Body of pancreas (tissue), 4 donors: Measurements from ENCODE around the gene TBXA2R. TPM values are rescaled to one million over a fixed set of nuclear protein-coding genes. Genes with fewer than 3 reads are reported as not detected.
A peak's percentile ranks its signal among the peaks of the same experiment; 100 is the strongest.

Experiments used
- ATAC-seq: fragments of 150-250 bp; one replicate; pipeline ENCODE4 v1.9.1; 2016
- DNase-seq, 4 donors: peaks; one replicate each; pipeline ENCODE4 v3.0.0-alpha.2; 2019
- H3K27ac ChIP-seq, 4 donors: fragments of 200-600 bp; sonication (generic); 1 replicate in 3 of 4; 2 replicates in 1 of 4; pipeline versions ENCODE4 v1.5.1 to v1.6.1; 2016 to 2019; ENCODE audit warnings: mild to moderate bottlenecking in 1 of 4, mixed read lengths in 1 of 4, moderate library complexity in 1 of 4
- H3K27me3 ChIP-seq, 2 donors: fragments of 200-600 bp; sonication (generic); one replicate each; pipeline ENCODE4 v1.6.0; 2016; ENCODE audit warnings: mild to moderate bottlenecking in 1 of 2
- H3K36me3 ChIP-seq, 2 donors: fragments of 200-600 bp; sonication (generic); replicated peaks in 1 of 2; 2 replicates each; pipeline ENCODE4 v1.5.1; 2016; ENCODE audit warnings: low read depth in 2 of 2; ENCODE audit not compliant: insufficient read depth in 1 of 2
- H3K4me1 ChIP-seq: fragments of 200-600 bp; sonication (generic); one replicate; pipeline ENCODE4 v1.6.0; 2016
- H3K4me3 ChIP-seq, 2 donors: fragments of 200-600 bp; sonication (generic); 1 replicate in 1 of 2; 2 replicates in 1 of 2; pipeline ENCODE4 v1.5.1; 2016 to 2019
- H3K9me3 ChIP-seq, 3 donors: fragments of 200-600 bp; sonication (generic); 1 replicate in 2 of 3; 2 replicates in 1 of 3; pipeline ENCODE4 v1.5.1; 2016
- CTCF ChIP-seq, 7 experiments: fragments of 450-650 bp in 4 of 7; fragments of 200-600 bp in 3 of 7; sonication (generic) in 3 of 7; IDR thresholded peaks; one replicate each; pipeline ENCODE4 v1.5.1; 2016 to 2019; ENCODE audit warnings: antibody characterized with exemption in 7 of 7
- POLR2A ChIP-seq, 3 donors: fragments of 450-650 bp; IDR thresholded peaks; one replicate each; pipeline ENCODE4 v1.6.1; 2016; ENCODE audit warnings: antibody characterized with exemption in 3 of 3, mild to moderate bottlenecking in 2 of 3
- WGBS, 2 donors: methylation state at CpG; one replicate each; pipeline ENCODE4 v1.1.5; 2017; 5-methylcytosine and 5-hydroxymethylcytosine counted together
- intact Hi-C: fragments of 100-400 bp; cut with DNase I; formaldehyde crosslinking; loops from one replicate; pipeline ENCODE4 v1.15.1; 2023
- total RNA-seq, 2 donors: library from RNA; depleted of rRNA; stranded (reverse); fragments of >200 nt; gene quantifications; one replicate each; pipeline ENCODE4 v1.1.0, GENCODE V29; 2016

The TBXA2R gene
- total RNA-seq, 2 donors from 2014 or later: 0.52 to 3.0 TPM

DNA sequence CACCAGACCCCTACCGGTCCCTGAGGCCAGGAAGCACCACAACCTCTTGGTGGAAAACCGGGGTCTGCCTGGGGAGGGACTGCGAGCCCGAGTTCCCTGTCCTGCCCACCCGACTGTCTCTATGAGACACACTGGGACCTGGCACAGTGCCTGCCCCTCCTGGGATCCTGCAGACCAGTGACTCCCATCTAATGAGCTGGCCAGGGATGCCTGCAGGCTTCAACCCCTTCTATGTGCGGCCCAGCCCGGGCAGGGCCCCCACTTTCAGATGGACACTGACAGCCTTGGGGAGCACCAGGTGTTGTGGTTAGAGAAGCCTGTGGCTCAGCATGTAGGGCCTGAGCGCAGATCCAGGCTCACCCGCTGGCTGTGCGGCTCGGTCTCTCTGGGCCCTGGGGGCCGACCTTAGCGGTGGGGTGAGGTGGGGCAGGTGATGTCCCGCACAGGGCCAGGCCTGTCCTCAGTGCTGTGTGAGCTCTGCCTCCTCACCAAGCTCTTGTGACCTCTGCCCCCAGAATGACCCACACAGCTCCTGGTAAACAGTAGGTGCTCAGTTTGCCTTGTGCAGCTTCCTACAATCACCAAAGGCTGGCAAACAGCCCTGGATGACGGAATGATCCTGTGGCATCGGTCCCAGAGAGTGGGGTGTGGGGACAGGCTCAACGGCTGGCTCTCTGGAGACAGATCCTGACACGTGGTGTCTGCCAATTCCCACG, 37.8 kb upstream of the TBXA2R start:
- ATAC-seq: no peak
- Histone ChIP-seq H3K27me3 (no peaks in the 10 kb centered on the region), H3K27ac (no peak overlapping the region), H3K36me3 (peaks cover 0 to 3% of the 10 kb centered on the region in 2 donors), H3K4me1 (no peaks in the 10 kb centered on the region), H3K9me3 (no peaks in the 10 kb centered on the region), H3K4me3 (no peak overlapping the region)
- peak in 1 of 4 donors; percentile 22 for DNase-seq
- 79 to 100% methylated on average over 2 to 19 of the region's 19 CpGs for WGBS, 2 donors
- intact Hi-C loops: no loop called here
- TF ChIP-seq CTCF (IDR thresholded peaks at IDR 0.05) (no peak), POLR2A (IDR thresholded peaks at IDR 0.05) (no peak)

- no peak for ATAC-seq
- Histone ChIP-seq H3K36me3 (peaks cover 0 to 3% of the 10 kb centered on the region in 2 donors), H3K9me3 (no peaks in the 10 kb centered on the region)
Measured at GRCh38 chr19:3643674-3644313, 37.1 kb upstream of the TBXA2R start.

GRCh38 chr19:3642987-3643673, 36.5 kb upstream of the TBXA2R start:
- DNase-seq: no peak
- intact Hi-C loops: no loop called here
- H3K9me3 ChIP-seq: no peaks in the 10 kb centered on the region
- H3K27ac ChIP-seq: no peak overlapping the region
- H3K27me3 ChIP-seq: no peaks in the 10 kb centered on the region
- ATAC-seq: no peak
- TF ChIP-seq CTCF (IDR thresholded peaks at IDR 0.05) (no peak), POLR2A (IDR thresholded peaks at IDR 0.05) (no peak)
- 90 to 94% methylated on average over 33 to 34 of the region's 36 CpGs for WGBS, 2 donors
- H3K4me1 ChIP-seq: no peaks in the 10 kb centered on the region
- peaks cover 0 to 6% of the 10 kb centered on the region in 2 donors for H3K36me3 ChIP-seq
- H3K4me3 ChIP-seq: no peak overlapping the region

More at GRCh38 chr19:3643674-3644313, 37.1 kb upstream of the TBXA2R start:
- no peaks in the 10 kb centered on the region for H3K4me1 ChIP-seq
- no peak overlapping the region for H3K4me3 ChIP-seq
- H3K27me3 ChIP-seq: no peaks in the 10 kb centered on the region
- no peak for DNase-seq
- TF ChIP-seq CTCF (IDR thresholded peaks at IDR 0.05): no peak
- TF ChIP-seq POLR2A (IDR thresholded peaks at IDR 0.05): no peak
- 96 to 98% methylated on average over 6 to 22 of the region's 28 CpGs for WGBS, 2 donors
- intact Hi-C loops: no loop called here
- no peak overlapping the region for H3K27ac ChIP-seq

DNA sequence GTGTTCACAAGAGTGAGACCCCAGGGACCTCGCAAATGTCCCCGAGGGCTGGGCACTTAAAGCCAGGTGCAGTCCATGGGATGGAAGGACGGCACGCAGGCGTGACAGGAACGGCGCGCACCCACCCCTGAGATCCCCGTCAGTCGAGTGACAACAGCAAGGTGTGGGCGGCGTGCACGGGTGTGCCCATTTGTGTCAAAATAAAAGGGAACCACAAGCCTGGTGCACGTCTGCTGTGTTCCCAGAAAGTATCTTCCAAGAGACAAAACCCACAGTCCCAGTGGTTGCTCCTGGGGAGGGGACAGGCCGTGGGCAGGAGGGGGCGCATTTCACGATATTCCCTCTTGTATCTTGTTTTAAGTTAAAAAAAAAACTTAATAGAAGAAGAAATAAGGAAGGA, 35.6 kb upstream of the TBXA2R start:
- Histone ChIP-seq H3K4me3 (no peak overlapping the region), H3K9me3 (no peaks in the 10 kb centered on the region), H3K27me3 (no peaks in the 10 kb centered on the region), H3K36me3 (peaks cover 0 to 8% of the 10 kb centered on the region in 2 donors), H3K27ac (no peak overlapping the region), H3K4me1 (no peaks in the 10 kb centered on the region)
- ATAC-seq (no peak), DNase-seq (no peak)
- WGBS, 2 donors: 86 to 93% methylated on average over 17 of the region's 17 CpGs
- no peak for TF ChIP-seq POLR2A (IDR thresholded peaks at IDR 0.05)
- TF ChIP-seq CTCF (IDR thresholded peaks at IDR 0.05): no peak
- intact Hi-C loops: no loop called here
